Loucy (cell line): ENCODE measurements around the gene PTPRS.

Experiments used
- CTCF ChIP-seq: fragments of 200-600 bp; sonication (generic); conservative IDR thresholded peaks from 2 replicates; pipeline ENCODE4 v1.5.1; 2014; ENCODE audit warnings: mild to moderate bottlenecking, antibody characterized with exemption, low read length
- EZH2phosphoT487 ChIP-seq: fragments of 200-600 bp; IDR thresholded peaks from 2 replicates; pipeline ENCODE4 v1.6.1; 2018; ENCODE audit warnings: antibody characterized with exemption, mild to moderate bottlenecking, moderate library complexity, borderline replicate concordance

- TF ChIP-seq CTCF (no peak), EZH2phosphoT487 (no peak)
Measured at GRCh38 chr19:5299137-5299536, 41.5 kb downstream of the PTPRS start.
